Jurkat, Clone E6-1 (cell line): ENCODE results near the gene TCEAL9.
"Not testable (repeated sequence)": the region's sequence is repeated elsewhere in the genome, so short reads cannot be mapped to it uniquely, and the experiment has no call there.

ENCODE experiments used
- DNase-seq: peaks from one replicate; pipeline ENCODE4 v3.0.0-alpha.2; 2011; ENCODE audit warnings: low read depth, low spot score
- H3K4me3 ChIP-seq: 2 replicates; pipeline ENCODE4 v1.5.1; 2011; ENCODE audit warnings: mild to moderate bottlenecking, low read length, control low read depth, moderate library complexity

TCEAL9 gene

DNA sequence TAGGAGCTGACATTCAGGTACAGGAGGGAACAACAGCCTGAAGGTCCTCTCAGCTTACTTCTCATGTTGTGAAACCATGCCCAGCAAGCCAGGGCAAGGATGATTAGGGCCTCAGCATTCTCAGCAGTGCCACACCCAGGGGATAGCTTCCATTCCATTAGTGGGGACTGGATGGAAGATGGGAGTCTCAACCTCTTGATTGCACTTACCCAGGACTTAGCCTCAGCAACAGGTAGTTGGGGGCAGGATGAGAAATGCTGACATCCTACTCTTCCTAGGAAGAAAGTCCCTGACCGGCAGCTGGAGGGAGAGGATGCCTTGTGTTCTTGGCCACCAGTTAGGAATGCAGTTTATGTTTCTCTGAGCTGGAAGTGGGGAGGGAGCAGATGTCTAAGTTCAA is 11.2 kb downstream of the TCEAL9 start:
- no peak for DNase-seq
- H3K4me3 ChIP-seq: no peak overlapping the region

DNA sequence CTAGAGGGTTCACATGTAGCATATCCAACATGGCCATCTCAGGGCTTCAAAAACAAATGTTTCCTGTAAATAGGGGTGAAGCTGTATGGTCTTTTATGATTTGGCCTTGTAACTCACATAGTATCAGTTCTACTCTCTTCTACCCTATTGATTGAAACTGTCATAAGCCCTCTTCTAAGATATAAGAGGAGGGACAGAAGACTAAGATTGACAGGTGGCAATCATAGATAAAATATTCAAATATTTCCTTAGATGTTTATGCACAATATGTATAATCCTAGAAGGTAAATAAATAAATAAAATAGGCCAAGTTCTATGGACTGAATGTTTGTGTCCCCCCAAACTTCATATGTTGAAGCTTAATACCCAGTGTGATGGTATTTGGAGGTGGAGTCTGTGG is 13.2 kb downstream of the TCEAL9 start:
- H3K4me3 ChIP-seq: no peak overlapping the region
- no peak for DNase-seq

DNA sequence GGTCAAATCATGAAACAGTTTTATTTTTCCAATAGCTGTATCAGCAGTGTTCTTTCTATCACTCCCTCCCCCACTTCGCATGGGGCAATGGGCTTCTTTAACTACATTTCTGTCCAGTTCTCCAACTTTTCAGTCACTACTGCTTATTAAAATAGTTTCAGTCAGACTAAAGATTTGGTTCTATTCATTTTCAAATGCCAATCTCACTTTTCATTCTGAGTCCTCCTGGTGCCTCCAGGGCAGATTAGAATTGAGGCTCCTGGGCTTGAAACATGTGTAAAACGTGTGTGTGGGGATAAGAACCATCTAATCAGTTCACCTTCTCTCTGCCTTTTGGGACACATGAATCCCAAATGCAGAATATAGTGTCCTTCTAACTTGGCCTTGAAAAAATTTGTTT is 16.6 kb downstream of the TCEAL9 start:
- no peak overlapping the region for H3K4me3 ChIP-seq
- no peak for DNase-seq

DNA sequence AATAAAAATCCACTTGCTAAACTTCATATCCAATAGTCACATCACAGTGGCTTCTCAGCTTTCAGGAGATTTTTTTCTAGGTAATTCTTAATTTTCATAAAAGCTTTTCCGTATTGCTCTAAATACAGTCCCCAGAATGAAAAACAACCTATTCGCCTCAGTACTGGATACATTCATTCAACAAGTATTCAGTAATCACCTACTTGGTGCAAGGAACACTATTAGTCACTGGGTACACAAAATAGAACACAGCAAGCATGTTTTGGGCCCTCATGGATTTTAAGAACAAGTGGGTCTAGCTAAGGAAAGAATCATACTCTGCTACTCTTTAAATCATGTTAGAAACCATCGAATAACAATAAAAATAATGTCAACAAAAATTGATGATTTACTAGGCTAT is 17.3 kb downstream of the TCEAL9 start:
- H3K4me3 ChIP-seq: no peak overlapping the region
- no peak for DNase-seq

DNA sequence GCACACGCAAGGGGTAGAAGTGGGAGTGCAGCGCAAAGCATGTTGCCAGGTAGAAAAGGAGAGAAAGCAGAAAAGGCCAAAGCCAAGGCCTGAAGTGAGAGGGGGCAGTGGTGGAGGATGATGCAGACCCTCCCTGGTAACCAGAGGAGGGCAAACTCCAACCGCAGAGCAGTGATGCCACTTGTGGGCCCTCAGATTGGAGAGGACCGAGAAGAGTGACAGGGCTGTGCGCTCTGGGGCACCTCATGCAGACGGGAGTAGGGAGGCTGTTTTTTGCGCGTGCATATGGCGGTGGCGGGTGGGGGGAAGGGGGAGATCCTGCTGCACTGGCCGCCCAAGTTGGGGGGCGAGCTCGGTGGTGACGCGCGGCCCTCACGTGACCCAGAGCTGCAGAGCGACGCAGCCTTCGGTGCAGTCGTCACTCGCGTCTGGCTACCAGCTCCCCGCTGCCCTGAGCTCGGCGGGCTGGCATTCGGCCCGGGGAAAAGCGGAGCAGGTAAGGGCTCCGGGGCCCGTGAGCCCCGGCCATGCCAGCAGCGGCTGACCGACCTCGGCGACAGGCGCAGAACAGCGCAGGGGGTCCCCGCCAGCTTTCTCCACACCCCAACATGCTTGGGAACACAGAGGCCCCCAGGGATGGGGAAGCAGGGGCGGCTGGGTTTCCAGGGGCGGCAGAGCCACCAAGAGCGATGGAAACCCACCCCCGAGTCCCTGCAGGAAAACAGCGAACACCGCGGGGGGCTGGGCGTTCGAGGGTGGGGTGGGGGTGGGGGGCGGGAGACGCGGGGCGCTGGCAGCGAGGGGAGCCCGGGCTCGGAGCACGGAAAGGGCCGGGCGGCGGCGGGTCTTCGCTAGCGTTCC is 20.0 kb downstream of the TCEAL9 start, which contains the start of gene BEX3:
TSS of gene BEX3 (plus strand) at position 421 of the 861 bp plus-strand sequence. CDS start 984 bp downstream, outside the sequence.
- peak; percentile 28 for DNase-seq
- H3K4me3 ChIP-seq: peak within 1 kb of the TSS; percentile 63

DNA sequence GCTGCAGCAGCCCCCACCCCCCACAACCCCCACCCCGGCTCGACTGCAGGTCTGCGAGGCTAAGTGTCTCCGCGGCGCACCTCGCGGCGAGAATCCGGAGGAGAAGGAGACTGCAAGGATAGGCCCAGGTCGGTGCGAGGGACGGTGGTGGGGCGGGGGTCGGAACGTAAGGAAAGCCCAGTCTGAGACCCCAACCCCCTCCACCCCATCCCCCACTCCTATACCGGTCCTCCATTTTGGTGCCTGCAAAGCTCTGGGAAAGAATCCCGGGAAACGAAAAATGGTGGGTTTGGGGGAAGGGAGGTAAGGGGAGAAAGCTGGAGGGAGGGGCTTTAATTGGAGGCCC is 20.6 kb downstream of the TCEAL9 start:
- DNase-seq: no peak
- H3K4me3 ChIP-seq: peak overlapping the region; percentile 63

DNA sequence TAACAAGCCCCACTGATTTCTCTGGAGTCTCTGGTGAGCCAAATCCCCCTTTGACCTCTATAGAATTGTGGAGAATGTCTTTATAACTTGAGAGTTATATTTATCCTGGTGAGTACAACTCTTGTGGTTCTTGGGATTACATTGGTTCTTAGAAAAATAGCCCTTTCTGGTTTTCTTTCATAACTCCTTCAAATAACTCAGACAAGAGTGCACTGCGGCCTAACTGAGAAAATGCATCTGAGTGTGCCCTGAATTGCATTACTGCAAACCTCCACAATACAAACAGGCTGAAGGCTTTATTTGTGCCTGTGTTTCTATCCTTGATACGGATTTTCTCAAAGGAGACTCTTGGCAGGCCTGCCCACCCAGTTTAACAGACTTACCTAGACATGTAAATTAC is 22.7 kb downstream of the TCEAL9 start:
- no peak overlapping the region for H3K4me3 ChIP-seq
- no peak for DNase-seq

DNA sequence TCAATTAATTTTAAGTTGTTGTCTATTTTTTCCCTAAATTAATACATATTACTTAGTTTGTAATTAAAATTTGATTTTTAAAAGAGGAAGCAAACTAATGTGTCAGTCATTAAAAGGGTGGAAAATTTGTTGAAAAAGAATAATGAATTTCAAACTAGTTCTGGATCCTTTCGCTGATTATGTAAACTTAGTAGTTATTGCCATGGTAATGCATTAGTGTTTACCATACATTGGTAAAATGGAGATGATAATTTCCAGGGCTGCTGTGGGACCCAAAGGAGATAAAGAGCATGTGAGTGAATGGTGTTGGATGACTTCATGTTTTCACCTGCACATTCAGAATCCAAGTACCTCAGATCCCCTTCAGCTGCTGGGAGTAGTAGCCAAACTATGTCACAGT is 26.6 kb downstream of the TCEAL9 start:
- H3K4me3 ChIP-seq: no peak overlapping the region

DNA sequence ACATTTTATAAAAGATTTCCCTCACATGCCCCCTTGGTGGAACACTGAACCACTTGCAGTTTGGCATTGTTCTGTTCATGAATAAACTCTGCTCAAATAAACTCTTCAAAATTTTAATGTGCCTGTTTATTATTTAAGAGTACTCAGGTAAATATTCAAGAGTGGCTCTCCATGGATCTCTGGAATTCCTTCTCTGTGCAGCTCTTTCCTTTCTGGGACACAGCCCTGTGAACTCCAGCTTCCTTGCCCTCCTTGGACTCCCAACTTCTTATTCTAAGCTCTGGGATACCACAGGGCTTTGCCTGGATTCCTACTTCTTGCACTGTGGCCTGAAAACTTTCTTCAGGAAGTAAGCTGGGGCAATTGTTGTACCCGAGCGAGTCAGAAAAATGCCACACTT is 28.4 kb downstream of the TCEAL9 start:
- no peak overlapping the region for H3K4me3 ChIP-seq
- DNase-seq: no peak

More for the DNA sequence above, 26.6 kb downstream of the TCEAL9 start:
- DNase-seq: no peak

DNA sequence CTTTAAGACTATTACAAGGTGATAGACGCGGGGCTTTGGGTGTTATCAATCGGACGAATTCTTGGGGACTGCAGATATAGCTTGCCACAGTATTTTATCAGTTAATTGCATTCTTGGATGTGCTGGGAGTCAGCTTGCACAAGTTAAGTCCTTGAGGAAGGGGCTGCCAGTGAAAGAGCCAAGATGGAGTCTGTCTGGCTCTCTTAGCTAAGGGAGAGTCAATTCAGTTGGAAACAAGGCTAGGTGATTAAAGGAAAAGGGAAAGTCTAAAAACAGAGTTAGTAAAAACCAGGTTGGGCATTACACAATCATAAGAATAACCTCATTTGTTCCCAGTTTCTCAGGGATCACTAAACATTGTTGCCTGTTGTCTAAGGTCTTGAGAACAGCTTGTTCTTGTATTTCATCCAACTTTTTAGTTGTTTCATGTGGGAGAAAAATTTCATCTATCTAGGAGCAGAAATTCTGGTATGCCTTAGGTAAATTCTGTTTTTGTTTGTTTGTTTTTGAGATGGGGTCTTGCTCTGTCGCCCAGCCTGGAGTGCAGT is 29.1 kb downstream of the TCEAL9 start:
- not testable (repeated sequence) for H3K4me3 ChIP-seq, DNase-seq

DNA sequence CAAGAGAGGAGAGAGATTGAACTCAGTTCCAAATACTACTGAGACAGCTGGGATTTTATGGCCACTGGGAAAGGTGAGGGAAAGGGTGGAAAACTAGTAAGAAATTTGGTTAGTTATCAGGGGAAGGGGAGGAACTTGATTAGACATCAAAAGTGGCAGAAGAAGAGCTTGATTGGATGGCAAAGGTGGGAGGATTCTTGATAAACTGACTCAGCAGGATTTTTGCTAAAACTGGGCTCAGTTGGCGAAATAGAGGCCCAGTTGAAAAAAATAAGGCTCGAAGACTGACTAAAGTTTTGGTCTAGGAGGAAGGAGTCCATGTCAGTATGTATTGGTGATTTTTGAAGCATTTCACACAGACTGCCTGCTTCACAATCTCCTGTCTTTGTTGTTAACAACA is 30.0 kb downstream of the TCEAL9 start:
- DNase-seq: no peak
- no peak overlapping the region for H3K4me3 ChIP-seq

DNA sequence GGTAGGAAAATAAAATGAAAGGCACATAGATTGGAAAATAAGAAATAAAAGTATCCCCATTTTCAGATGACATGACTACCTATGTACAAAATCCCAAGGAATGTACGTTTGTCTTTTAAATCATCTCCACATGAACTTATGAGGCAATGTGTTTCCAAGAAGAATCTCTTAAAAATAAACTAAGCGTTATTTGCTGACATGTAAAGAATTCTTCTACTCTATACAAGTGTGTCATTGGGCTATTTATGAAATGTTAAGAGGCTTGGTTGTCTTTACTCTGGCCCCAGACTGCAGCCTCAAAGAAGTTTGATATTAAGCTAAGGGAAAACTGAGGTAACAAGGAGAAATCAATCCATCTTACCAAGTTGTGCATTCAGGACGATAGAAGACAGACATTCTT is 37.2 kb downstream of the TCEAL9 start:
- H3K4me3 ChIP-seq: no peak overlapping the region
- no peak for DNase-seq

DNA sequence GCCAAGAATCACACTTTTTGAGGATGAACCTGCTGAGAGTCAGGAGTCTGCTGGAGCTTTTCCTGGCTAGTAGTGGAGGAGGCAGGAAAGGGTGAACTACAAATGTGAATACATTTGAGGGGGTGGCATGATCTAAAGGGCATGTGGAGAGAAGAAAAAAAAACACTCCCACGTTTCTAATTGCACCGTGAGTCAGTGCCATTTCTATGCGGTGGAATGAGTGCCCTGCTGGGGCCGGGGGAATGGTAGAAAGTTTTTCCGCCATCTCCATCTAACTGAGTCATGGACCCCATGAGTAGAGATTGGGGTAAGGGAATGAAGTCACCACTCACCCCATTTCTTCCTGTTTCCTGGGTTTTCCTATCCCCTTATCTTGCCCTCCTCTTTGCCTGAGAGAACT is 39.9 kb downstream of the TCEAL9 start:
- H3K4me3 ChIP-seq: no peak overlapping the region
- DNase-seq: no peak

DNA sequence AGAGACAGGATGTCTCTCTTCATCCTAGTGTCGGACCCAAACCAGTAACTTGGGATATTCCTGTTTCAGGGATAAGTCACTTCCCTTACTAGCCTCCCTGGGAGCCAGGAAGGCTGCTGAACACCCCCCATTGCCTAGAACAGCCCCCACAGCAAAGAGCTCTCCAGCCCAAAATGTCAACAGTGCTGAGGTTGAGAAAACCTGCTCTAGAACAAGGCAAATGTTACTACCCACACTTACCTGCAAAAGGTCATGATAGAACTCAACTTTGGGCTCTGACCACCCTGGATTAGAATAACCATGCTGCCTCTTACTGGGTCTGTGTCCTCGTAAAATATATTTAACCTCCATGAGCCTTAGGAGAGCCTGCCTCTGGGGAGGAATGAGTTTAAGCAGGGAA is 40.4 kb downstream of the TCEAL9 start:
- H3K4me3 ChIP-seq: no peak overlapping the region
- no peak for DNase-seq

DNA sequence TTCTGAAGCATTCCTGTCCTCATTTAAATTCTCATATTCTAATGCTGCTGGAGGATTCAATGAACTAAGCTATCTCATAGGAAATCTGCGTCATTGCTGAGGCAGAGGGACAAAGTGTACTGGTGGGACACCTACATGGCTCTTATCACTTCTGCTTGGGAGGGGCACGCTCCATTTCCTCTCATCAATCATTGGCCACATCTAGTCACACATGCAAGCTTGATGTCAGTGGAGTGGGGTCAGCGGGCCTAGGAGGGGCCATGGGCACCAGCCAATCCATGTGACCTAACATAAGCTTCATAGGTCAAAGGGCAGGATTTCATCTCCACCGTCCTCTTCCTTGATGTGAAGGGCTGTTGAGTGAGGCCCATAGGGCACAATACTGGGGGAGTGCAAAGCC is 41.4 kb downstream of the TCEAL9 start:
- no peak for DNase-seq
- no peak overlapping the region for H3K4me3 ChIP-seq

DNA sequence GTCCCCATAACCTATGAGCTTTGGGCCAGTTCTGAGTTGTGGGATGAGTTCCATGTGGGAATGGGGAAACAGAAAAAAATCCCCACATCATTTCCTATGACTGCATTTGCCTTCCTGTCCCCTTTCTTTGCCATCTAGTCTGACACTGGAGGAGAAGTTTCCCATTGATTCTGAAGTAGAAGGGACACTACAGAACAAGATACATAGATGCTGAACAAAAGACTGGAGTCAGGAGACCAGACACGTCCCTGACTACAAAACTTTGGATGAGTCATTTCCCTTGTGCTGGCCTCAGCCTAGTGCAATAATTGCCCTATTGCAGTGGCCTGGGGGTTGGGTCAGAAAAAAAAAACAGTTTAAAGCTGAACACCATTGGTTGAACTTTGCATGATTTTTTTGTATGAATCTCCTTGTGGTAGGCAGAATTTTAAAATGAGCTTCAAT is 42.1 kb downstream of the TCEAL9 start:
- H3K4me3 ChIP-seq: no peak overlapping the region
- DNase-seq: no peak

DNA sequence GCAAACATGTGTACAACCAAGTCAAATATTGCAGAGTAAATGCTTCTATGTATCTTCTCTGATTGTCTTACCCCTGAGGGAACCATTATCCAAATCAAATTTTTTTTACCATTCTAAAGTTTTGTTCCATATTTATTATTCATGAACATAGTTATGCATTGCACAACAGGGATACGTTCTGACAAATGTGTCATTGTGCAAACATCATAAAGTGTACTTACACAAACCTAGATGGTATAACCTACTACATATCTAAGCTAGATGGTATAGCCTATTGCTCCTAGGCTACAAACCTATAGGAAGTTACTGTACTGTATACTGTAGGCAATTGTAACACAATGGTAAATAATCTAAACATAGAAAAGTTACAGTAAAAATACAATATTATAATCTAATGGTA is 43.4 kb downstream of the TCEAL9 start:
- no peak for DNase-seq
- no peak overlapping the region for H3K4me3 ChIP-seq

DNA sequence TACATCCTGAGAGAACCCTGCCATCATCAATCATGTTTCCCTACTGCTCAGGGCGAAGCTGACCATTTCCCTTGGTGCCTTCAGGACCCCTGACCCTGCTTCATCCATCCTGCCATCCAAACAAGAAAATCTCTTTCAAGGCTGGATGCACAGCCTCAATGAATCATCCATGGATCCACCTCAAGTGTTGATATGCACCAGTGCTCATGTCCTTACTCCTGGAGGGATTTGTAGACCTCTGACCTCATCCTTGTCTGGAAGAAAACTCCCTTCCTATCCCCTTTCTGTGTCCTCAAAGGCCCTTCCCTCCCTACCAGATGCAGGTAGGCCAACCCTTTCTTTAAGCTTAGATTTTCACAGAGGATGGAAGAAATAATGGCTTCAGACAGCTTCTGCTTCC is 44.6 kb downstream of the TCEAL9 start:
- H3K4me3 ChIP-seq: no peak overlapping the region
- DNase-seq: no peak

DNA sequence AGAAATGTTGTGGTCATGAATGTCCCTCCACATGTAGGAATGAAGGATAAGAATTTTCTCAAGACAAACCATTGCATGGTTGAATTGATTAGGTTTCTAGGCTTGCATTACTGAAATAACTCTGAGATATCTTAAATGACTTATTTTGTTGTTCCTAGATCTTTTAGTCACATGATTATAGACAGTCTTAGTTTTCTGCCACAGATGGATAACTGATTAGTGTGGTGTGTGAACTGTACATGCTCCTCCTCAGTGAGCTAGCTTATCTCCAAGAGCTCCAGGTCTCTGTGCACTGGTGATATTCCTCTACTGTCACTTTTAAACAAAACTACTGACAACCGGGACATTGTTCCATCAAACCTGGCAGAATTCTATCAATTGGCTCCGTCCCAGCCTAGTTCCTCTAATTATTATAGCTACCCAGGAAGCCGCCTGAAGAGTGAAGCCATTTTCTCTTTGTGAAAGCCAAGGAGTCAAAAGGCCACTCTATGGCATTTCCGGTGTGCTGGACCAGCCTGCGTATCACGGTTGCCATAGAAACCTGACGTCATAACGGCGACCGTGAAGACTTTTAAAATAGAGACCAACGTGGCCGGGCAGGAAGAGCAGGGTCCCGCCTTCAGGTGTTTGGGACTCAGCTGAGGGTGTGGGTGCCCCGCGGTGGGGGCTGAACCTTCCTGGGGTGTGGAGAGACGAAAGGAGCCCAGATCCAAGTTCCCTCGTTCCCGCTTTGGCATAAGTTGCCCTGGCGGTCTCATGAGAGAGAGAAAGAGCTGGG is 48.1 kb downstream of the TCEAL9 start:
- H3K4me3 ChIP-seq: no peak overlapping the region
- no peak for DNase-seq

DNA sequence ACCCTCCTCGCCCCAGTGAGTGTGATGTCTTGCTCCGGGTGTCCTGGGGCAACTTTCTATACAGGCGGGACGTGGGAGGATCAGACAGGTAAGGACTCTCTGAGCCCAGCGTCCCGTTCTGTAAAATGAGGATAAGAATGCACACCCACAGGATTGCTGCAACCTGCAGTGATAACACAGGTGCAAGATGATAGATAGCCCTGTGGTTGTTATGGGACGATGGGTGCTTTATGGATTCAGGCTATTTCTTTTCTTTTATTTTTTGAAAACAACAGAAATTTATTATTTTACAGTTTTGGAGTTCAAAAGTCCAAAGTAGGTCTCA is 48.7 kb downstream of the TCEAL9 start:
- no peak for DNase-seq
- H3K4me3 ChIP-seq: no peak overlapping the region
